GM18517 (cell line): ENCODE data around the gene POLR3C.
"Not testable (repeated sequence)": the region's sequence is repeated elsewhere in the genome, so short reads cannot be mapped to it uniquely, and the experiment has no call there.

Experiments
- ATAC-seq: cut with Tn5 transposase; IDR thresholded peaks from one replicate; pipeline ENCODE4 v1.9.1; 2021; ENCODE audit warnings: mild to moderate bottlenecking, moderate library complexity; ENCODE audit not compliant: unreplicated experiment

POLR3C gene

GRCh38 chr1:145822779-145823331, 1.1 kb upstream of the POLR3C start:
- ATAC-seq: not testable (repeated sequence)

- no peak for ATAC-seq
These were observed 471 bp downstream of the POLR3C start for GRCh38 chr1:145824499-145824842.

GRCh38 chr1:145826030-145826429, 2.0 kb downstream of the POLR3C start:
- no peak for ATAC-seq

GRCh38 chr1:145827966-145828365, 4.0 kb downstream of the POLR3C start:
- ATAC-seq: peak; percentile 8

GRCh38 chr1:145828367-145829026, 4.5 kb downstream of the POLR3C start:
- peak; percentile 41 for ATAC-seq

- not testable (repeated sequence) for ATAC-seq
These were observed 6.8 kb downstream of the POLR3C start for GRCh38 chr1:145830810-145831209.

- ATAC-seq: no peak
These were observed 13.7 kb downstream of the POLR3C start for GRCh38 chr1:145837656-145838055.

GRCh38 chr1:145843031-145843430, 19.0 kb downstream of the POLR3C start:
- ATAC-seq: no peak

GRCh38 chr1:145845144-145845513, 21.1 kb downstream of the POLR3C start:
- peak; percentile 85 for ATAC-seq

- ATAC-seq: peak; percentile 34
These were observed 21.6 kb downstream of the POLR3C start, which contains the start of gene NUDT17 for GRCh38 chr1:145845514-145846161. NUDT17 (plus strand) TSS chr1:145845630; CDS start chr1:145845641, 11 bp downstream.

- ATAC-seq: no peak
These were observed 22.2 kb downstream of the POLR3C start for GRCh38 chr1:145846201-145846612.

GRCh38 chr1:145847827-145848226, 23.8 kb downstream of the POLR3C start:
- no peak for ATAC-seq

- ATAC-seq: no peak
These were observed 25.6 kb downstream of the POLR3C start for GRCh38 chr1:145849356-145850160.

- ATAC-seq: no peak
These were observed 31.5 kb downstream of the POLR3C start for GRCh38 chr1:145855426-145855948.

- ATAC-seq: no peak
These were observed 33.2 kb downstream of the POLR3C start for GRCh38 chr1:145857170-145857569.

GRCh38 chr1:145858238-145858900, 34.4 kb downstream of the POLR3C start:
- peak; percentile 8 for ATAC-seq

GRCh38 chr1:145858901-145859490, 35.0 kb downstream of the POLR3C start, which contains the start of gene PIAS3:
PIAS3 (minus strand) TSS chr1:145859081; CDS start chr1:145858990, 91 bp downstream.
- peak; percentile 59 for ATAC-seq

- peak; percentile 50 for ATAC-seq
These were observed 35.6 kb downstream of the POLR3C start for GRCh38 chr1:145859491-145860023.

- ATAC-seq: no peak
These were observed 39.5 kb downstream of the POLR3C start for GRCh38 chr1:145863282-145864018.
